HG03378 (cell line): Measurements from ENCODE around the gene COP1.
"Not testable (repeated sequence)": the region's sequence is repeated elsewhere in the genome, so short reads cannot be mapped to it uniquely, and the experiment has no call there.

ENCODE experiments used
- ATAC-seq: cut with Tn5 transposase; IDR thresholded peaks from one replicate; pipeline ENCODE4 v1.9.1; 2021; ENCODE audit warnings: mild to moderate bottlenecking, moderate library complexity; ENCODE audit not compliant: unreplicated experiment

COP1 gene

GRCh38 chr1:176141449-176141848 is 65.6 kb downstream of the COP1 start:
- no peak for ATAC-seq

GRCh38 chr1:176136891-176137290 is 70.2 kb downstream of the COP1 start:
- no peak for ATAC-seq

DNA sequence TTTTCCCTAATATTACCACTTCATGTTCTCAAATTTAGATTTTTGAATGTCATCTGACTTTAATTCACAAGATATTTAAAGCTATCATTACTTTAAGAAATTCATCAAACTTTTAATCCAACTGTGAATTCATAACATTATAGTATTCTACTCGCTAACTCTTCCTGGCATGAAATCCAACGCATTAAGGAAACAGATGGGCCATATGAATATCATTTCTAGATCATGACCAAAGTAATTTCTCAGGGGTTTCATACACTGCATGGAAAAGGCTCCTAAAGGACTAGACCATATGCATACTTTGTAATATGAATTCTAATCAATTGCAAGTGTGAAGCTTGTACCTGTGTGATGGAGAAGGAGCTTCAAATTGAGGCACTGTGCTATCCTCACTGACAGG is 72.4 kb downstream of the COP1 start:
- ATAC-seq, result no peak

GRCh38 chr1:176122282-176122681 is 84.8 kb downstream of the COP1 start:
- no peak for ATAC-seq

- ATAC-seq, result peak; percentile 60
Observed at GRCh38 chr1:176119549-176119948, 87.5 kb downstream of the COP1 start.

GRCh38 chr1:176118985-176119384 is 88.1 kb downstream of the COP1 start:
- ATAC-seq, result no peak

DNA sequence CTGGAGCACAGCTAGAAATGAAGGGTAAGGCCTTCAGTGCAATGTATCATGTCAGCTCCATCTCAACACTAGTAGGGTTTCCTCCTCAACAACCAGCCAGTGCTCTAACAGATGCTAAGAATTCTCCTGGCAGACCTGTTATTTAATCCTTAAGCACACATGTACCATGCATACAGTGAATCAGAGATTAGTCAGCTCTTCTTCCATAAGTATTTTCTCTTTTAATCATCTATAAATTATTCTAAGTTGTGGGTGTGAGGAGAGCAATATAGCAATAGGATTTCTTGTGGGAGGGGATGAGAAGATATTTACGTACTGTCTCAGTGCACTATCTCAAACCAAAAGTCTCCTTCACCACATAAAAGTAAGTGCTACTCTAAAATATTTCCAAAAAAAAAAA is 95.3 kb downstream of the COP1 start:
- ATAC-seq, result no peak

DNA sequence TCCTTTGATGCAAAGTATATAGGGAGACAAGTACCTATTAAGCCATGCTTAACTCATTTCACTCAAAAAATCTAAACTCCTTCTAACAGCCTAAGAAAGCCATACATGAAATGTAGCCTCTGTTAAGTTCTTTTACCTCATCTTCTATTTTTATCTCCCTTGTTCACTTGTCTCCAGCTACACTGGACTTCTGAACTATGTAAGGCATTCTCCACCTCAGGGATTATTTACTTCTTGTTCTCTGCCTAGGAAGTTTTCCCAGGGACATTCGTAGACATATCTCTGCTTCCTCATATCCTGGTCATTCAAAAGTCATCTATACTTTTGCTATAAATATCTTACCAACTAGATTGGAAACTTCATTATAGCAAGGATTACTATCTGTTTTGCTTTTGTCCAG is 96.9 kb downstream of the COP1 start:
- no peak for ATAC-seq

- no peak for ATAC-seq
Observed at GRCh38 chr1:176102768-176103350, 104.2 kb downstream of the COP1 start.

DNA sequence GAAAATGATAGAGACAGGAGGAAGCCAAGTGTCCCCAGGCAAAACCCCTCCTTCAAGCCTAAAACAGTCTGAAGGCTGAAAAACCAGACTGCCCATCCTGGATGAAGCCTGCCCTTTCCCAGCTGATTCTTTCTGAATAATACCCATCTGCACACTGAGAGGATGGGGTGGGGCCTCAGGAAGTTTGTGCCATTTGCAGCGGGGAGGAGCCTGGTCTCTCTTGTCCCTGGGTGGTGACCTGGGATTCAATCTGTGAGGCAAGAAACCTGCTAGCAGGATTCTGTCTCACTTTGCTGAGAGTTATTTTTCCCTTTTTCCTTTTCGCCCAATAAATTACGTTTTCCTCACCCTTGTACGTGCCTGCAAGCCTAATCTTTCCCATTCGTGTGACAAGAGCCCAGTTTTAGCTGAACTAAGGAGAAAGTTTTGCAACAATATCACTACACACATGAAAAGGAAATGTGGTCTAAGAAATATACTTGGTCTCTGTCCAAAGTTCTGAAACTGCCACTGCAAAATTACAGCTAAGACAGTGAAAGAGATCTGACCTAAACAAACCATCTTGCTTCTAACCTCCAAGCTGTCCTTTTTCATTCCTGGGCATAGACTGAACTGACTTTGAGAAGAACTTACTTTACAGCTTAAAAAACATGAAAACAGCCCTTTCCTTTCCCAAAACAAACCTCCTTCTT is 105.0 kb downstream of the COP1 start:
- no peak for ATAC-seq

GRCh38 chr1:176098560-176098959 is 108.5 kb downstream of the COP1 start:
- ATAC-seq, result no peak

DNA sequence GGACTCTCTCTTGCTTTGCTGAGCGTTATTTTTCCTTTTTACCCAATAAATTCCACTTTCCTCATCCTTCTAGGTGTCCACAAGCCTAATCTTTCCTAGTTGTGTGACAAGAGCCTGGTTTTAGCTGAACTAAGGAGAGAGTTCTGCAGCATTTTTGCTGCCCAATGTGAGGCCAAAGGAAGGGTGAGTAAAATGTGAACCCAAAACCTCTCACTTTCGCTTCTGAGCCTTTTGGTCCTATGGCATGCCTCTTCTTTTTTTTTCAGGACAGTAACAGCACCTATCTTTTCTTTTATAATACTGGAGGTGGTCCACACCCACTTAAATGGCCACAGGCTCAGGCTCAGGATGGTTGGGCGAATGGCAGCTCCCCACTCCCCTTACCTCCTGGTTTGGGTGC is 111.1 kb downstream of the COP1 start:
- no peak for ATAC-seq

DNA sequence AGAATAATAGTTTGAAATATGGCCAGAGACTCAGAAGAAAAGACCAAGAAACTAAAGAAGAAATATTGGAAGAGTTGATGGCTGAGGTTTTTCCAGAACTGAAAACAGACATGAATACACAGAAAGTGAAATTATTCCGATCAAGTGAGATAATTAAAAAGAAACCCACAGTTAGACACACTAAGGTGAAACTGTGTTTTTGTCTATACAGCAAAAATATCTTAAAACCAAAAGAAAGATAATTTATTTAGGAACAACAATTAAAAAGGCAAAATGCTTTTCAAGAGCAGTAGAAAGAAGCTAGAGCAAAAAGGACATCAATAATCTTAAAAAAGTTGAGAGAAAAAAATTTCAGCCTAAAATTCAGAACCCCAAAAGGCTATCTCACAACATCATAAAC is 116.3 kb downstream of the COP1 start:
- ATAC-seq, result no peak

DNA sequence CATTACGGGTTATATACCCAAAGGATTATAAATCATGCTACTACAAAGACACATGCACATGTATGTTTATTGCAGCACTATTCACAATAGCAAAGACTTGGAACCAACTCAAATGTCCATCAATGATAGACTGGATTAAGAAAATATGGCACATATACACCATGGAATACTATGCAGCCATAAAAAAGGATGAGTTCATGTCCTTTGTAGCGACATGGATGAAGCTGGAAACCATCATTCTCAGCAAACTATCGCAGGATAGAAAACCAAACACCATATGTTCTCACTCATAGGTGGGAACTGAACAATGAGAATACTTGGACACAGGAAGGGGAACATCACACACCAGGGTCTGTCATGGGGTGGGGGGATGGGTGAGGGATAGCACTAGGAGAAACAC is 119.3 kb downstream of the COP1 start:
- not testable (repeated sequence) for ATAC-seq

- peak; percentile 78 for ATAC-seq
Observed at GRCh38 chr1:176073524-176074157, 133.4 kb downstream of the COP1 start.

- ATAC-seq, result no peak
Observed at GRCh38 chr1:176068901-176069300, 138.2 kb downstream of the COP1 start.

GRCh38 chr1:176068256-176068655 is 138.8 kb downstream of the COP1 start:
- no peak for ATAC-seq

- ATAC-seq, result no peak
Observed at GRCh38 chr1:176066709-176067108, 140.4 kb downstream of the COP1 start.

- ATAC-seq, result no peak
Observed at GRCh38 chr1:176058686-176059085, 148.4 kb downstream of the COP1 start.

DNA sequence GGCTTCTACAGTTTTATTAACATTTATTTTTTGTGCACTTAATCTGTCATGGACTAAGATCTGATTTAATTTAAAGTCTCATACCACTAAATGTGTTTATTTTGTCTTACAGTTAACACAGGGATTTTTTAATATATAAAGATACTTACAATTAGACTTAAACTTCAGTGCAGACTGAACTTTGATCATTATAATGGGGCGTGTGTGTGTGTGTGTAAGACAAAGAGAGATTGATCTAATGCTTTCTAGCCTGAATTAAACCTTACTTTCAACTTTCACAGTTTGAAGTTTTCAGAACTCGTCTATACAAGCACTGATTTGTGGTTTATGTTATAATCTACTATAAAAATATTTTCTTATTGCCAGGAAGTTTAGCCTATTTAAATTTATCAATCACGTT is 150.8 kb downstream of the COP1 start:
- no peak for ATAC-seq

DNA sequence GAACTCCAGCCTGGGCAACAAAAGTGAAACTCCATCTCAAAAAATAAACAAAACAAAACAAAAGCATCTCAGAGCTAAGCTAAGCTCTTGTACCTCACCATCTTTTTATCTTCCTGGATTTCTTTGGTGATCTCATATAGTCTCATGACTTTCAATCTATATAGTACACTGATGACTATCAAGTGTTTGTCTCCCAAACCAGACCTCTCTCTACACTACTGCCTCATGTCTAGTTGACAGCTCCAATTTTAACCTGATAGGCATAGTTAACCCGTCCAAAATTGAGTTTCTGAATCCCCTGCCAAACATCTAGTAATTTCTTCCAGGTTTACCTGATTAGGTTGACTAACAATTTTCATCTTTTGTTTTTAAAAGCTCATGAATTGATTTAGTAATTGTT is 151.7 kb downstream of the COP1 start:
- ATAC-seq, result no peak

DNA sequence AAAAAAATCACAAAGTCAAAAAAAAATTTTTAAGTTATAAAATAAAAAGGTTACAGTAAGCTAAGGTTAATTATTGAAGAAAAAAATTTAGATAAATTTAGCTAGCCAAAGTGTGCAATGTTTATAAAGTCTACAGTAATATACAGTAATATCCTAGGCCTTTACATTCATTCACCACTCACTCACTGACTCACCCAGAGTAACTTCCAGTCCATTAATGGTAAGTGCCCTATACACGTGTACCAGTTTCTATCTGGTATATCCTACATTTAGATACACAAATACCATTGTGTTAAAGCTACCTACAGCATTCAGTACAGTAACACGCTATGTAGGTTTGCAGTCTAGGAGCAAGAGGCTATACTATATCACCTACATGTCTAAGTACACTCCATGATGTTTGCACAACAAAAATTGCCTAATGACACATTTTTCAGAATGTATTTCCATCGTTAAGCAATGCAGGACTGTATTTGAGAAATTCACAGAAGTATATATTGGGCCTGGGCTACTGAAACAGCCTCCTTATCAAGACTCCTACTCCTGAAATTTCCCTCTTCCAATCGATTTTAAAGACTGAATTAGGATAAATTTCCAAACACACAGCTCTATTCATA is 155.1 kb downstream of the COP1 start:
- ATAC-seq, result no peak
